Activated naive CD8-positive, alpha-beta T cell treated with anti-CD3 and anti-CD28 coated beads for 36 hours (primary cell): ENCODE measurements around the gene AHSG. TPM values are rescaled to one million over a fixed set of nuclear protein-coding genes. Genes with fewer than 3 reads are reported as not detected.

Experiments used
- DNase-seq: peaks from one replicate; pipeline ENCODE4 v3.0.0; 2021
- H3K27ac Mint-ChIP-seq: one replicate; pipeline ENCODE4 v1.8.0; 2022; ENCODE audit warnings: mild to moderate bottlenecking, moderate library complexity, mixed read lengths
- H3K27me3 Mint-ChIP-seq: one replicate; pipeline ENCODE4 v1.8.0; 2022; ENCODE audit warnings: mild to moderate bottlenecking, mixed read lengths
- H3K36me3 Mint-ChIP-seq: one replicate; pipeline ENCODE4 v1.8.0; 2021; ENCODE audit warnings: mild to moderate bottlenecking, mixed read lengths
- H3K4me1 Mint-ChIP-seq: one replicate; pipeline ENCODE4 v1.8.0; 2021; ENCODE audit warnings: mixed read lengths
- H3K4me3 Mint-ChIP-seq: one replicate; pipeline ENCODE4 v1.8.0; 2022; ENCODE audit warnings: mild to moderate bottlenecking, moderate library complexity, mixed read lengths
- H3K9me3 Mint-ChIP-seq: one replicate; pipeline ENCODE4 v1.8.0; 2022; ENCODE audit warnings: mixed read lengths
- total RNA-seq, 2 experiments: library from RNA; stranded (reverse); gene quantifications; one replicate each; pipeline ENCODE4 v1.2.3, GENCODE V29; 2021

AHSG gene
- total RNA-seq, 2 experiments from 2014 or later: not detected

DNA sequence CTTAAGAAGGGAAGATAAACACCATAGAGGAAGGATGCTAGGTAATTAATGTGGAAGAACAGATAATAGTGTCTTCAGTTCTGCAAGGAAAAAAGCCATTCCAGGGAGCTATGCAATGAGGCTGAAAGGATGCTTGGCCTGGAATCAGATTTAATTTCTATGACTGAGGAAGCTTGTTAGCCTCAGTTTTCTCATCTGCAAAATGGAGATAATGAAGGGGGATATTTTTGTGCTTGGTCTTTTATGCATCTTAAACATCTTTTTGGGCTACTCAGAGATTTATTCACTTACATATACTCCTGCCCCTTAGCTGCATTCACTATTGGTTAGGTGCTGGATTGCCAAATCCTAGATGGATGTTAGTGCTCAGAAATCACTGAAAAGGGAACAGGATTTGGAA, 25.7 kb upstream of the AHSG start:
- DNase-seq: no peak
- H3K27ac Mint-ChIP-seq: no peak overlapping the region
- H3K36me3 Mint-ChIP-seq: peaks cover 7% of the 10 kb centered on the region
- H3K27me3 Mint-ChIP-seq: no peaks in the 10 kb centered on the region
- no peak overlapping the region for H3K4me3 Mint-ChIP-seq
- no peaks in the 10 kb centered on the region for H3K9me3 Mint-ChIP-seq
- H3K4me1 Mint-ChIP-seq: peaks cover 18% of the 10 kb centered on the region

GRCh38 chr3:186588632-186589031, 24.2 kb upstream of the AHSG start:
- H3K27me3 Mint-ChIP-seq: no peaks in the 10 kb centered on the region
- H3K27ac Mint-ChIP-seq: no peak overlapping the region
- H3K4me3 Mint-ChIP-seq: no peak overlapping the region
- no peaks in the 10 kb centered on the region for H3K9me3 Mint-ChIP-seq
- DNase-seq: no peak
- H3K36me3 Mint-ChIP-seq: peaks cover 7% of the 10 kb centered on the region
- peaks cover 18% of the 10 kb centered on the region for H3K4me1 Mint-ChIP-seq

DNA sequence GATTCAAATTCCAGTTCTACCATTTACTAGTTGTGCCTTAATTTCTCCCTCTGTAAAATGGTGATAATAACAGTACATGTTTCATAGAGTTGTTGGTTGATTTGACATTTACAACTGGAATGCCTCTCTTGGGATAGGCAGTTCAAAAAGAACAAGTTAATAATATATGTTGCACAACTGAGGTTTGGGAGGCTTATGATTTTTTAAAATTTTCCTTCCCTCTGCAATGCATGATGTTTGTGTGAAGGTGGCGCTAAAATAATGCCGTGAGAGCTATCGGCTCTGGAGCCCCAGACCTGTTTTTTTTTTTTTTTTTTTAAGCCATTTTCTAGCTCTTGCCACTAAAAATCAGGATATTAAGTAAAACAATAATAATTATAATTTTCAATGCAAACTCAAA, 23.7 kb upstream of the AHSG start:
- H3K27ac Mint-ChIP-seq: no peak overlapping the region
- H3K27me3 Mint-ChIP-seq: no peaks in the 10 kb centered on the region
- H3K9me3 Mint-ChIP-seq: no peaks in the 10 kb centered on the region
- DNase-seq: no peak
- H3K4me3 Mint-ChIP-seq: no peak overlapping the region
- H3K36me3 Mint-ChIP-seq: peaks cover 7% of the 10 kb centered on the region
- H3K4me1 Mint-ChIP-seq: peaks cover 18% of the 10 kb centered on the region

- no peaks in the 10 kb centered on the region for H3K27me3 Mint-ChIP-seq
- H3K27ac Mint-ChIP-seq: no peak overlapping the region
- H3K9me3 Mint-ChIP-seq: no peaks in the 10 kb centered on the region
- peak overlapping the region; percentile 7 for H3K4me3 Mint-ChIP-seq
- DNase-seq: no peak
- H3K36me3 Mint-ChIP-seq: peaks cover 4% of the 10 kb centered on the region
- peaks cover 18% of the 10 kb centered on the region for H3K4me1 Mint-ChIP-seq
These were observed 22.8 kb upstream of the AHSG start for GRCh38 chr3:186589856-186590579.

- DNase-seq: no peak
- Mint-ChIP-seq H3K27ac (no peak overlapping the region), H3K36me3 (peaks cover 4% of the 10 kb centered on the region), H3K4me3 (no peak overlapping the region), H3K9me3 (no peaks in the 10 kb centered on the region), H3K4me1 (peaks cover 18% of the 10 kb centered on the region), H3K27me3 (no peaks in the 10 kb centered on the region)
These were observed 22.1 kb upstream of the AHSG start for GRCh38 chr3:186590580-186591295.

- Mint-ChIP-seq H3K36me3 (peaks cover 4% of the 10 kb centered on the region), H3K27ac (no peak overlapping the region), H3K27me3 (no peaks in the 10 kb centered on the region), H3K4me1 (peaks cover 18% of the 10 kb centered on the region), H3K4me3 (no peak overlapping the region), H3K9me3 (no peaks in the 10 kb centered on the region)
- no peak for DNase-seq
These were observed 20.2 kb upstream of the AHSG start for GRCh38 chr3:186592682-186593081.

DNA sequence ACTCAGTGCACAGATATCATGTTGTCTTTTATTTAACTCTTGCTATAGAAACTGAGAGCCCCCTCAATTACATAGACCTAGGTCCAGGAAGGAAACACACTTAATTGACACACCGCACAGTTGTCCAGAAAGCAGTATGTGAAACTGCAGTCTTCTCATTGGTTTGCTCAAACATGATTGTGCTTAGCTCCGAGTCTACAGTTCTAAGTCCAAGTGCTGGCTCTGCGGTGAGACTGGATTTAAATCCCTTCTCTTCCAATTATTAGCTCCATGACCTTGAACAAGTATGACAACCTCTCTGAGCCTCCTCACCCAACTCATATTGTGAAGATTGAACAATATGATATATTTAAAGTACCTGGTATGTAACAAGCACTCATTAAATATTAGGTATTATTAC, 19.0 kb upstream of the AHSG start:
- Mint-ChIP-seq H3K9me3 (no peaks in the 10 kb centered on the region), H3K36me3 (no peaks in the 10 kb centered on the region), H3K4me3 (no peak overlapping the region), H3K4me1 (peaks cover 11% of the 10 kb centered on the region), H3K27ac (no peak overlapping the region), H3K27me3 (peaks cover 4% of the 10 kb centered on the region)
- no peak for DNase-seq

GRCh38 chr3:186594591-186595113, 18.2 kb upstream of the AHSG start:
- no peak for DNase-seq
- Mint-ChIP-seq H3K36me3 (no peaks in the 10 kb centered on the region), H3K4me1 (peaks cover 8% of the 10 kb centered on the region), H3K27me3 (peaks cover 4% of the 10 kb centered on the region), H3K27ac (no peak overlapping the region), H3K9me3 (no peaks in the 10 kb centered on the region), H3K4me3 (no peak overlapping the region)

- no peak for DNase-seq
- H3K4me1 Mint-ChIP-seq: no peaks in the 10 kb centered on the region
- no peaks in the 10 kb centered on the region for H3K36me3 Mint-ChIP-seq
- H3K9me3 Mint-ChIP-seq: no peaks in the 10 kb centered on the region
- no peak overlapping the region for H3K27ac Mint-ChIP-seq
- H3K27me3 Mint-ChIP-seq: peaks cover 4% of the 10 kb centered on the region
- no peak overlapping the region for H3K4me3 Mint-ChIP-seq
These were observed 16.1 kb upstream of the AHSG start for GRCh38 chr3:186596568-186597287.

- no peaks in the 10 kb centered on the region for H3K36me3 Mint-ChIP-seq
- H3K27me3 Mint-ChIP-seq: peaks cover 4% of the 10 kb centered on the region
- DNase-seq: no peak
- H3K9me3 Mint-ChIP-seq: no peaks in the 10 kb centered on the region
- H3K4me1 Mint-ChIP-seq: no peaks in the 10 kb centered on the region
- no peak overlapping the region for H3K4me3 Mint-ChIP-seq
- H3K27ac Mint-ChIP-seq: no peak overlapping the region
These were observed 14.6 kb upstream of the AHSG start for GRCh38 chr3:186598108-186598784.

DNA sequence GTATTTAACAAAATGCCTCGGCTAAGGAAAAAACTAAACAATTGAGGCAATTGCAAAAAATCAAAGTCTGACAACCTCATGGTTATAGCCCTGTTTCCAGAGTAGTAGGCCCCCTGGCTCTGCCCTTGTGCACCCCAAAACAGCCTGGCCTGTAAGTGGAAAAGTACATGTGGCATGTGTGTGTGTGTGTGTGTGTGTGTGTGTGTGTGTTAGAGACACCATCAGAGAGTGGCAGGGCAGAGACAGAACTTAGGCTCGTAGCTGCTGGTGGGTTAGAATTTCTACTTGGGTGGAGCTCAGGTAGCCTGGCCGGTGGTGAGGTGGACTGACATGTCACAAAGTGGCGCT, 14.1 kb upstream of the AHSG start:
- no peaks in the 10 kb centered on the region for H3K9me3 Mint-ChIP-seq
- no peaks in the 10 kb centered on the region for H3K4me1 Mint-ChIP-seq
- H3K4me3 Mint-ChIP-seq: no peak overlapping the region
- no peak overlapping the region for H3K27ac Mint-ChIP-seq
- DNase-seq: no peak
- H3K27me3 Mint-ChIP-seq: peaks cover 4% of the 10 kb centered on the region
- H3K36me3 Mint-ChIP-seq: no peaks in the 10 kb centered on the region

DNA sequence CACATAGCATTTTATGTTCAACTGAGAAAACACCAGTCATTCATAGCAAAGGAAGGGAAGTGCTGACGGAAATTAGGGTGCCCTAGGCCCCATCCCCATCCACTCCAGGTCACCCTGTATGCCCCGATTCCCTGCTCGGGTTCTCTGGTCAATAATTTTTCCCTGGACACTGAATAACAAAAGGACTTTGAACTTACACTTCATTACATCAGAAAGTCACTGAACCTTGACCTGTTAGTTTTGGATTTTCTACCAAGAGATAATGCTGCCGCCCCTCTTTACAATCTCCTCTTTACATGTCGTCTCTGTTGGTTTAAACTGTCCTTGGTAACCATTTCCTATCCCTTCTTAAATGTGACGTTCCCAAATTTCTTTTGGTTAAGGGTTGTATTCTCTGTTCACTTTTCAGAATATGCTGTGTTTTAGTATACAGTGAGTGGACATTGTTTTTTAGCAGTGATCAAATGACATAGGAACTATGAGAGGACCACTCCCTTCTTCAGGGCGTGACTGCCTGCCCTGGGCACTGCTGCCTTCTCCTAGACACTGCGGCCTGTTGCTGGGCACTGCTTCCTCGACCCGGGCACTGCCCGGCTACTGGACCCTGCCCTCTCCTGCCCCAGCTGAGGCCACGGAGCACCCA, 13.6 kb upstream of the AHSG start:
- Mint-ChIP-seq H3K4me3 (no peak overlapping the region), H3K27ac (no peak overlapping the region), H3K27me3 (peaks cover 4% of the 10 kb centered on the region), H3K9me3 (no peaks in the 10 kb centered on the region), H3K36me3 (no peaks in the 10 kb centered on the region), H3K4me1 (no peaks in the 10 kb centered on the region)
- DNase-seq: no peak

DNA sequence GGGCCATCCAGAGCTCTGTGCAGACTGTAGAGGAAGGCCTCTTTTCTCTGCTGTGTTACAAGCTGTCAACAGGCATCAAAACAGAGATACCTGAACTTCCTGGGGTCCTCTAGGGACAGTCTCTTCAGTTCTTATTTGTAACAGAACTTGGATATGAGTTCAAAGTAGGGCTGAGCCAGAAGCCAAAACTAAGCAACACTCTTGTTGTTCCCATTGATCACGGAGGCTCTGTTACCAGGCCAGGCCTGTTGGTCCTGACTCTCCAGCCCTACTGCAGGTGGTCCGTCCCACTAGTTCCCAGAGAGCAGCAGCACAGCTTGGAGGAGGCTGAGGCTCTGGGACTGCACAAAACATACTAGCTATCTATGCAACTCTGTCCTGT, 13.1 kb upstream of the AHSG start:
- DNase-seq: no peak

GRCh38 chr3:186600896-186601295, 12.0 kb upstream of the AHSG start:
- H3K4me1 Mint-ChIP-seq: no peaks in the 10 kb centered on the region

More for the DNA sequence above, 13.1 kb upstream of the AHSG start:
- H3K27ac Mint-ChIP-seq: no peak overlapping the region
- H3K9me3 Mint-ChIP-seq: no peaks in the 10 kb centered on the region
- no peaks in the 10 kb centered on the region for H3K36me3 Mint-ChIP-seq
- H3K4me3 Mint-ChIP-seq: no peak overlapping the region
- no peaks in the 10 kb centered on the region for H3K4me1 Mint-ChIP-seq
- peaks cover 4% of the 10 kb centered on the region for H3K27me3 Mint-ChIP-seq

More at GRCh38 chr3:186600896-186601295, 12.0 kb upstream of the AHSG start:
- no peak overlapping the region for H3K27ac Mint-ChIP-seq
- no peak overlapping the region for H3K4me3 Mint-ChIP-seq
- no peak for DNase-seq
- H3K27me3 Mint-ChIP-seq: peaks cover 4% of the 10 kb centered on the region
- no peaks in the 10 kb centered on the region for H3K36me3 Mint-ChIP-seq
- H3K9me3 Mint-ChIP-seq: no peaks in the 10 kb centered on the region
